ENCODE data around the gene SNX30. TPM values are rescaled to one million over a fixed set of nuclear protein-coding genes. Genes with fewer than 3 reads are reported as not detected.
A peak's percentile ranks its signal among the peaks of the same experiment; 100 is the strongest.

The SNX30 gene
- total RNA-seq, 1 experiment from 2014 or later, result 9.7 TPM

DNA sequence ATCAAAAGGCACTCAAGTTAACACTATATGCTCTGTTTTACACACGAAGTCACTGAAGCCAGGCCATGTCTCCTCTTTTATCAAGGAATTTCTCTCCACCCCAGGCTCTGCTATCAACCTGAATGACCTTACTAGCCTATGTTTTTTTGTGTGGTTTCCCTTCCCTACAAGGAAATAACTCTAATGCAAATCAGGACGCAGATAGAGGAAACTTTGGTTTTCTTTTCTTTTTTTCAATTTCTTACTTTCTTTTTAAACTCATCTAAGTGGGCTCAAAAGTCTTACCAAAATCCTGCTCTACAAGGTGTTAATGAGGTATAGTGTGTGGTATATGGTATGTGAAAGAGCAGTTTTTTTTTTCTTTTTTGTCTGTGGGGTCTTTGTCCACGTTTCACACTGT, 145.6 kb downstream of the SNX30 start:
- peaks cover 9% of the 10 kb centered on the region for H3K27me3 ChIP-seq (ENCODE audit: control insufficient read depth, insufficient read depth, low read length)
- H3K36me3 ChIP-seq (replicated peaks; ENCODE audit: control insufficient read depth, insufficient read depth, low read length), result no peaks in the 10 kb centered on the region
- no peak for DNase-seq
- H3K4me3 ChIP-seq (ENCODE audit: insufficient read depth, low read depth, low read length), result no peak overlapping the region

DNA sequence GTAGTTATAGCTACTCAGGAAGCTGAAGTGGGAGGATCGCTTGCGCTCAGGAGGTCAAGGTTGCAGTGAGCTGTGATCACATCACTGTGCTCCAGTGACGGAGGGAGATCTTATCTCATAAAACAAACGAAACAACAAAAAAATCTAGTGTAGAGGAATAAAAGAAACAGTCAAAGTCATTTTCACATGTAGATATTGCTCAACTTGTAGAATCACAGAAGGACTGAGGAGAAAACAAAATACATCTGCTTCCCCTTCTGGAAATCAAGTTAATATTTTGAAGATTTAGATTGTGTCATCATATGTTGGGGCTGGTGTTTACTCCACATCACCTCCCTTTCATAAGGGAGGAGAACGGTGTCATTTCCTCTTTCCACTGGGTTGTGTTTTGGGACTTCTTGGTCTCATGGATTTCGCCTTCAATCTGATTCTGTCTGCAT, 148.3 kb downstream of the SNX30 start:
- Histone ChIP-seq H3K36me3 (replicated peaks; ENCODE audit: control insufficient read depth, insufficient read depth, low read length) (no peaks in the 10 kb centered on the region), H3K27me3 (ENCODE audit: control insufficient read depth, insufficient read depth, low read length) (no peaks in the 10 kb centered on the region; the same call in 1 of the 2 replicates), H3K4me3 (ENCODE audit: insufficient read depth, low read depth, low read length) (no peak overlapping the region)
- DNase-seq, result no peak

DNA sequence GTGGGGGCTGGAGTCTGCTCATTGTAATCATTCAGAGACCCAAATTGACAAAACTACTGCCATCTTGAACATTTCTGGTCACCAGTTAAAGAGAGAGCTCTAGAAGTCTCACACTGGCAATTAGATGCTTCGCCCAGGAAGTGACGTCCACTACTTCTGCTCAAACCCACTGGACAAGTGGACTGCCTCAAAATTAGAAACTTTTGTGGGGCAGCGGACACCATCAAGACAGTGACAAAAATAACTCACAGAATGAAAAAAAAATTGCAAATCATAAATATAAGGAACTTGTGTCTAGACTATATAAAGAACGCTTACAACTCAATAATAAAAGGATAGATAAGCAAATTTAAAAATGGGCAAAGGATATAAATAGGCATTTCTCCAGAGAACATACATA, 149.9 kb downstream of the SNX30 start:
- H3K27me3 ChIP-seq (ENCODE audit: control insufficient read depth, insufficient read depth, low read length), result no peaks in the 10 kb centered on the region; the same call in 1 of the 2 replicates
- no peak for DNase-seq
- no peak overlapping the region for H3K4me3 ChIP-seq (ENCODE audit: insufficient read depth, low read depth, low read length)
- H3K36me3 ChIP-seq (replicated peaks; ENCODE audit: control insufficient read depth, insufficient read depth, low read length), result no peaks in the 10 kb centered on the region

DNA sequence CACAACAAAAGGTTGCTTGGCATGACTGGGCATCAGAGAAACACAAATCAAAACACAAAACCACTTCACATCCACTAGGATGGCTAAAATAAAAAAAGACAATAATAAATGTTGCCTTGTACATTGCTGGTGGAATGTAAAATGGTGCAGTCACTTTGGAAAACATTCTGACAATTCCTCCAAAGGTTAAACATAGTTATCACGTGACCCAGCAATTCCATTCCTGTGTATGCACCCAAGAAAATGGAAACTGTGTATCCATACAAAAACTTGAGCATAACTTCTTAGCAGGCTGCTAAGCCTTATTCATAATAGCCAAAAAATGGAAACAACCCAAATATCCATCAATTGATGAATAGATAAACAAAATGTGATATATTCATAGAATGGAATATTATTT, 150.3 kb downstream of the SNX30 start:
- Histone ChIP-seq H3K4me3 (ENCODE audit: insufficient read depth, low read depth, low read length) (no peak overlapping the region), H3K36me3 (replicated peaks; ENCODE audit: control insufficient read depth, insufficient read depth, low read length) (no peaks in the 10 kb centered on the region), H3K27me3 (ENCODE audit: control insufficient read depth, insufficient read depth, low read length) (no peaks in the 10 kb centered on the region; the same call in 1 of the 2 replicates)
- no peak for DNase-seq

DNA sequence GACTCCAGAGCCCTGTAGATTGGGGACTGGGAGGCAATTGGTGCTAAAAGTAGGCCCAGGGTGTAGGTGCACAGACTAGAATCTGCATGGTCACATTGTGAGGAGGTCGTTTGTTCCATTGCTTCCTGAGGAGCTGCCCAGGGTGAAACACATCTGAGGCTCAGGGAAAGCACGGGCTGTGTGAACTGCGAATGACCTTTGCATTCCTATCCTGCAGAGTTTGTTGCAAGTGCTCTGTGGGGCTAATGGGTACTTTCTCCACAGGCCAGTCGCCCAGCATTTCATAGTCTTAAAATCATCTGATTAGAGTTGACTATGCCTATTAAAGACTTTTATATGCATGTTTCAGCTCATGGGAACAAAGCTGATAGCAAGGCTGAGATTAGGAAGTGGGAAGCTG, 154.5 kb downstream of the SNX30 start:
- no peak overlapping the region for H3K4me3 ChIP-seq (ENCODE audit: insufficient read depth, low read depth, low read length)
- H3K36me3 ChIP-seq (replicated peaks; ENCODE audit: control insufficient read depth, insufficient read depth, low read length), result no peaks in the 10 kb centered on the region
- H3K27me3 ChIP-seq (ENCODE audit: control insufficient read depth, insufficient read depth, low read length), result no peaks in the 10 kb centered on the region; the same call in 1 of the 2 replicates
- DNase-seq, result no peak

DNA sequence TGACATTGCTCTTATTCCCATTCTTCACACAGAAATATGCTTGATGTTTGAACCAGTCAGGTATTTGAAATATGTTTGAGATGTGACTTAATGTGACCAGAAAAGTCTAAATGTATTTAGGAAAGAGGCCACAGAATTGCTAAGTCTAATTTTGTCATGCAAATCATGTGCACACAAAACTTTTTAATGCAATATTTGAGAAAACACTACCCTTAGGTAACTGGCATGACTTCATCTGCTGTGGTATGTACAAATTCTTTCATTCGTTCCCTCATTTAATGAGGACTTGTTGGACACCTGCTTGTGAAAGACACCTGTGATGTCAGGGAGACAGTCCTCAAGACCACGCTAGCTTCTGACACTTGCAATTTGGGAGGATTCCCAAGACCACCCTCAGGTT, 161.2 kb downstream of the SNX30 start:
- no peak for DNase-seq
- no peaks in the 10 kb centered on the region for H3K36me3 ChIP-seq (replicated peaks; ENCODE audit: control insufficient read depth, insufficient read depth, low read length)
- no peaks in the 10 kb centered on the region for H3K27me3 ChIP-seq (ENCODE audit: control insufficient read depth, insufficient read depth, low read length)
- no peak overlapping the region for H3K4me3 ChIP-seq (ENCODE audit: insufficient read depth, low read depth, low read length)

DNA sequence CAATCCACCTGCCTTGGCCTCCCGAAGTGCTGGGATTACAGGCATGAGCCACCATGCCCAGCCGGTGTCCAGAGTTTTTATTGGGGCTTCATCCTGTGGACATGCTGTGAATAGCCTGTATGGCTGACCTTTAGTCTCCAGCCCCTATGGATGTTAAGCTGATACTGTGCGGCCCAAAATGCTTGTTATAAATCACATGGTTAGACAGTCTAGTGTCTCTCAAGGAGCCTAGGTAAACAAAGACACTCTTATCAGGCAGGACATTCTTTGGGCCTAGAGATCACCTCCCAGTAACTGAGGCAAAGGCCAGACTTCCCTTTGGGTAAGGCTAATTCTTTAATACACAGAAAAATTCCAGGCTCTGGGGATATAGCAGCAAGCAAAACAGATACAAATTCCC, 162.1 kb downstream of the SNX30 start:
- no peaks in the 10 kb centered on the region for H3K36me3 ChIP-seq (replicated peaks; ENCODE audit: control insufficient read depth, insufficient read depth, low read length)
- DNase-seq, result no peak
- H3K27me3 ChIP-seq (ENCODE audit: control insufficient read depth, insufficient read depth, low read length), result no peaks in the 10 kb centered on the region
- no peak overlapping the region for H3K4me3 ChIP-seq (ENCODE audit: insufficient read depth, low read depth, low read length)

DNA sequence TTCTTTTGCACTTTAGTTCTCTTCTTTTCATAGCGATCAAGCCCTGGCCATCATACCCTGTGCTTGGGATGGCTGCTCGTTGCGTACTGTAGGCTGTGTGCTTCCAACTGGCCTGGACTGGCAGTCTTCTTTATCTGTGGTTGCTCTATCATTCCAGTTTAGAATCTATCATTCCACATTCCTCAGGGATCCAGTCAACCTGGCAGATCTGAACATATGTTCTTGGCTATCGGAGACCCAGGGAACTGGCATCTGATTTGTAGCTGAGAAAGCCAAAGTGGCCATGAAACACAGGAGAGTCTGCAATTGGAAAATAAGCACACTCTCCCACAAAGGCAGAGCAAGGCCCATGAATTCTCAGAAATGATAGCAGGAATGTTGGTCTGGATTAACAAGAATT, 162.8 kb downstream of the SNX30 start:
- Histone ChIP-seq H3K27me3 (ENCODE audit: control insufficient read depth, insufficient read depth, low read length) (no peaks in the 10 kb centered on the region), H3K4me3 (ENCODE audit: insufficient read depth, low read depth, low read length) (no peak overlapping the region)
- no peak for DNase-seq

DNA sequence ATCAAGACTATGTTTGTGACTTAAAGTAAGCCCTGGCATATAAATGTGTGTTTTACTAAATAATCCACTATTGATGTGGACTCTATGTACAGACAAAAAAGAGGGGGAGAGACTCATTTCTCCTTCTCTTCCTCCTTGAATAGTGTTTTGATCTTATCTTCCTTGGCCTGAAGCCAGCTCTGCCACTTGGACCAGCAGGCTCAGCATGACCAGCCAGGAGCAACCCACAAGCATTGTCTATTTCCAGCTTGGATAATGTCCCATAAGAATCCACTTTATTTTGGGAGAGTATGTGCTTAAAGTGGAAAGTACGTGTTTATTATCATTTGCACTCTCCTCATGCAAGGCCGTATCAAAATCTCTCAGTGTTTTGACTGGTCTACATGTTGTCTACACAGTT, 164.0 kb downstream of the SNX30 start:
- no peak for DNase-seq
- Histone ChIP-seq H3K36me3 (replicated peaks; ENCODE audit: control insufficient read depth, insufficient read depth, low read length) (no peaks in the 10 kb centered on the region), H3K4me3 (ENCODE audit: insufficient read depth, low read depth, low read length) (no peak overlapping the region), H3K27me3 (ENCODE audit: control insufficient read depth, insufficient read depth, low read length) (no peaks in the 10 kb centered on the region)

More for the DNA sequence above, 162.8 kb downstream of the SNX30 start:
- no peaks in the 10 kb centered on the region for H3K36me3 ChIP-seq (replicated peaks; ENCODE audit: control insufficient read depth, insufficient read depth, low read length)

DNA sequence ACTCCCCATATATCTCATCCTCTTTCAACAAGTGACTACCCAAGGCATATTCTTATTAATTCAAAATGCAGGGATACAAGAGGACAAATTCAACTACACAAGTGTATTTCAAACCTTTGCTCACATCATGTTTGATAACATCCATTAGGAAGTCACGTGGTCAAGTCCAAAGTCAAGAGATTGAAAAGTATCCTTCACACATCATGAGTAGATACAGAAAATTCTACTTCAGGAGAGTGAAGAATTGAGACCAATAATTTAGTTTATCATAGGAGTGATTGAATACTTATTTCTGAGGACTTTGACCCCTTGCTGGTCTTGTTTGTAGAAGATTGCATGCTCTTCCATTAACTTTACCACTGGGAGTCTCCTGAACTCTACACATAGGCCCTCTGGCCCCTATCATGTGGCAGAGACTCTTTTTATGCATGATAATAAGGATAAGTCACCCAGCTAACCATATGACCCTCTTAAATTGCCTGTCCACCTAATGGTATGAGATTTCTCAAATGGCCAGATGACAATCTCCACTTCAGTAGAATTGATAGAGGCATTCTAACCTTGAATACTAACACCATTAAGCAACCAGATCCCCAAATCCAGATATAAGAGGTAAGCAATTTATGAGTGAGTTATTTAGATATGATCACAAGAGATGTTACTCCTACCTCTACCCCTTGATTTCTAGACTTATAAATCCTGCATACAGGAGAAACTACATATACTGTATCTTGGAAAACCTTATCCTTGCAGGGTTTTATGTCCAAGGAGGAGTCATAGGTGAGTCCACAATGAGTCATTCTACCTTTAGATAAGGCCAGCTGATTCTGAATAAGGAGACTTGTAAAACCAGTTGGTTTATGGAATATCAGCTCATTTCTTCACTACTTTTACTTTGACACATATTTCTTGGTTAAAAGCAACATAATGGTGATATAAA, 166.8 kb downstream of the SNX30 start:
- Histone ChIP-seq H3K4me3 (ENCODE audit: insufficient read depth, low read depth, low read length) (no peak overlapping the region), H3K36me3 (replicated peaks; ENCODE audit: control insufficient read depth, insufficient read depth, low read length) (no peaks in the 10 kb centered on the region), H3K27me3 (ENCODE audit: control insufficient read depth, insufficient read depth, low read length) (no peaks in the 10 kb centered on the region)
- no peak for DNase-seq

DNA sequence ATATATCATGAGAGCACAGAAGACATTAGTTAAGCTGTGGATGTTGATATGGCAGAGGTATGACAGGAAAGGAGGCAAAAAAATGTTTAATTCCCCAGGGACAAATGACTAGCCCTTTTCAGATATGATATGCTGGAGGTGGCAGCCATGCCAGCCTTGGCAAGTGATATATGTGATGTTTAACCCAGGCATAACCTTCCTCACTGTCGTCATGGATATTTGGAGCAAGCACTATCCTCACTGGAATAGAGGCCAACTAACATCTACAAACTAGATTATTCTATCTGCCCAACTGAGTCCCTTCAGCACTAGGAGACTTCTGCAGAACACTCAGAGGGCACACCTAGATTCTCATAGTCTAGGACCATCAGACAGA, 167.4 kb downstream of the SNX30 start:
- H3K27me3 ChIP-seq (ENCODE audit: control insufficient read depth, insufficient read depth, low read length), result no peaks in the 10 kb centered on the region; the same call in 1 of the 2 replicates
- no peaks in the 10 kb centered on the region for H3K36me3 ChIP-seq (replicated peaks; ENCODE audit: control insufficient read depth, insufficient read depth, low read length)
- no peak for DNase-seq
- H3K4me3 ChIP-seq (ENCODE audit: insufficient read depth, low read depth, low read length), result no peak overlapping the region

DNA sequence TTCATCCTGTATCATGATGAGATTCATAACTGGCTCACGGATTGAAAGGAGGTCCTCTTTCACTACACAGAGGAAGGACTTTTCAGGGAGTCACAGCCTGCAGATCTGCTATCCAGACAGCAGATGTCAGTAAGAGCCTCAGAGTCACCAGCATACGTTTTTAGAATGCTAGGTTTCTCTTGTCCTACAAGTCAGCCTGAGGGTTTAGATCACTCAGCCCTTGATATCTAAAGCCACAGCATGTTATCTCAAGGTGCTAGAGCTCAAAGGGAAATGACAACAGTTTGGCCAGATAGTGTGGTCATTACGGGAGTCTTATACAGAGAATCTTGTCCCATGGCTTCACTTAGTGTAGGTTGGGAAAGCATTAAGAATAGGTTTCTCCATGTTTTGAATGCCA, 171.0 kb downstream of the SNX30 start:
- Histone ChIP-seq H3K36me3 (replicated peaks; ENCODE audit: control insufficient read depth, insufficient read depth, low read length) (no peaks in the 10 kb centered on the region), H3K4me3 (ENCODE audit: insufficient read depth, low read depth, low read length) (no peak overlapping the region), H3K27me3 (ENCODE audit: control insufficient read depth, insufficient read depth, low read length) (no peaks in the 10 kb centered on the region; the same call in 1 of the 2 replicates)
- peak; percentile 33 for DNase-seq

Other genes with a start within 250 kb of the SNX30 start
- gene INIP, start 32.6 kb upstream of the SNX30 start, total RNA-seq (2014; rRNA removed; shearing (Covaris generic)), result 9.3 and 14.4 TPM in 2 replicates
- gene SLC46A2, start 140.1 kb downstream of the SNX30 start, total RNA-seq (2014; rRNA removed; shearing (Covaris generic)), result not detected in 2 replicates

Data from H7 (cell line).